NB4 (cell line): ENCODE data around the gene RSPH1.

Experiments used
- POLR2A ChIP-seq: IDR thresholded peaks from 2 replicates; pipeline ENCODE4 v1.6.1; 2011; ENCODE audit warnings: mild to moderate bottlenecking; ENCODE audit not compliant: insufficient read length; ENCODE audit errors: extremely low read depth
- TF ChIP-seq, protein P1 (sequence below): IDR thresholded peaks from one replicate; pipeline ENCODE4 v1.5.1; 2012; ENCODE audit warnings: low read depth, low read length

DNA sequence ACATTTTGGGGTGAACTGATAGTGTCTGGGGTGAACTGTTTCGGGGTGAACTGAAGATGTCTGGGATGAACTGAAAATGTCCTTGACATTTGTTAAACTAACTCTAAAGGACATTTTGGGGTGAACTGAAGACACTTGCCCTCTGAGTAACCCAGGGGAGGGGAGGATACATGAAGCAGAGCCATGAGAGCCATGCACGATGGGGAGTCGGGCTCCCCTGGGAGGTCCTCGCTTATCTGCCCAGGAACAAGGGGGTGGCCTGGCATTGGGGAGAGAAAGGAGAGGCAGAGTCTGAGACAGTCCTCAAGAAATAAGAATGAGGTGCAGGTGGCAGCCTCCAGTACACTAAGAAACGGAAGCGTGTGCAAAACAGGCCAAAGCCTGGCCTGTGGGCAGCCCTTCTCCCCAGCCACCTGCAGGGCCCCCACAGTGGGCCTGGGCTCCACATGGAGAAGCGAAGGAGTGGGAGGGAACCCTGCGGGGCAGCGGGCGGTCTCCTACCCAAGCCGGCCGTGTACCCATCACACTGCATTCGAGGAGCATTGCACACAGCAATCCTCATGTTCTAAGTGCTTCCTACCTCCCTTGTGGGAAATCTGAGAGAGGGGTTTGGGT lies 24.2 kb downstream of the RSPH1 start:
- no peak for TF ChIP-seq POLR2A
- TF ChIP-seq, protein P1, sequence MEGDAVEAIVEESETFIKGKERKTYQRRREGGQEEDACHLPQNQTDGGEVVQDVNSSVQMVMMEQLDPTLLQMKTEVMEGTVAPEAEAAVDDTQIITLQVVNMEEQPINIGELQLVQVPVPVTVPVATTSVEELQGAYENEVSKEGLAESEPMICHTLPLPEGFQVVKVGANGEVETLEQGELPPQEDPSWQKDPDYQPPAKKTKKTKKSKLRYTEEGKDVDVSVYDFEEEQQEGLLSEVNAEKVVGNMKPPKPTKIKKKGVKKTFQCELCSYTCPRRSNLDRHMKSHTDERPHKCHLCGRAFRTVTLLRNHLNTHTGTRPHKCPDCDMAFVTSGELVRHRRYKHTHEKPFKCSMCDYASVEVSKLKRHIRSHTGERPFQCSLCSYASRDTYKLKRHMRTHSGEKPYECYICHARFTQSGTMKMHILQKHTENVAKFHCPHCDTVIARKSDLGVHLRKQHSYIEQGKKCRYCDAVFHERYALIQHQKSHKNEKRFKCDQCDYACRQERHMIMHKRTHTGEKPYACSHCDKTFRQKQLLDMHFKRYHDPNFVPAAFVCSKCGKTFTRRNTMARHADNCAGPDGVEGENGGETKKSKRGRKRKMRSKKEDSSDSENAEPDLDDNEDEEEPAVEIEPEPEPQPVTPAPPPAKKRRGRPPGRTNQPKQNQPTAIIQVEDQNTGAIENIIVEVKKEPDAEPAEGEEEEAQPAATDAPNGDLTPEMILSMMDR, result no peak
